Activated CD4-positive, alpha-beta memory T cell treated with anti-CD3 and anti-CD28 coated beads for 36 hours (primary cell): ENCODE results near the gene STARD3. TPM values are rescaled to one million over a fixed set of nuclear protein-coding genes. Genes with fewer than 3 reads are reported as not detected.

Experiments
- CTCF ChIA-PET: fragments of 350-600 bp; sonication (Branson Sonifier 250); formaldehyde crosslinking; loops from one replicate; lab custom pipeline; 2021; ENCODE audit warnings: antibody characterized with exemption, inconsistent platforms; lab: Charles Lee
- POLR2A ChIA-PET: fragments of 350-600 bp; sonication (Branson Sonifier 250); formaldehyde crosslinking; loops from one replicate; lab custom pipeline; 2021; ENCODE audit warnings: antibody characterized with exemption; lab: Charles Lee
- DNase-seq: peaks from one replicate; pipeline ENCODE4 v3.0.0-alpha.2; 2020
- H3K27ac Mint-ChIP-seq: one replicate; pipeline ENCODE4 v1.8.0; 2021; ENCODE audit warnings: mixed read lengths
- H3K27me3 Mint-ChIP-seq: one replicate; pipeline ENCODE4 v1.8.0; 2021; ENCODE audit warnings: mixed read lengths
- H3K36me3 Mint-ChIP-seq: one replicate; pipeline ENCODE4 v1.8.0; 2021; ENCODE audit warnings: mixed read lengths
- H3K4me1 Mint-ChIP-seq: one replicate; pipeline ENCODE4 v1.8.0; 2021; ENCODE audit warnings: low read depth, mixed read lengths
- H3K4me3 Mint-ChIP-seq: one replicate; pipeline ENCODE4 v1.8.0; 2021; ENCODE audit warnings: mild to moderate bottlenecking, mixed read lengths
- H3K9me3 Mint-ChIP-seq: one replicate; pipeline ENCODE4 v1.8.0; 2021; ENCODE audit warnings: mixed read lengths
- intact Hi-C: fragments of 100-400 bp; cut with micrococcal nuclease; formaldehyde crosslinking; loops from one replicate; pipeline ENCODE4 v1.15.1; 2023
- total RNA-seq, 2 experiments: library from RNA; stranded (reverse); gene quantifications; one replicate each; pipeline ENCODE4 v1.2.3, GENCODE V29; 2021

The STARD3 gene
- total RNA-seq, 2 experiments from 2014 or later, result 53.6 to 60.3 TPM

GRCh38 chr17:39599004-39599664 lies 37.8 kb upstream of the STARD3 start:
- intact Hi-C loops, result no loop called here
- Mint-ChIP-seq H3K36me3 (no peaks in the 10 kb centered on the region), H3K27ac (no peak overlapping the region), H3K9me3 (no peaks in the 10 kb centered on the region), H3K4me3 (no peak overlapping the region), H3K4me1 (peaks cover 34% of the 10 kb centered on the region), H3K27me3 (peaks cover 81% of the 10 kb centered on the region)
- ChIA-PET CTCF (interaction anchor here (1.5 to 9.2 kb wide), 3 partner anchors 22 to 23 kb away, joined by 3 to 56 read pairs (median 16); no protein-coding TSS in a partner anchor), POLR2A (no interaction called here)
- DNase-seq, result no peak

GRCh38 chr17:39599665-39600231 lies 37.2 kb upstream of the STARD3 start:
- no peak for DNase-seq
- no peaks in the 10 kb centered on the region for H3K36me3 Mint-ChIP-seq

GRCh38 chr17:39600288-39600996 lies 36.5 kb upstream of the STARD3 start:
- H3K4me3 Mint-ChIP-seq, result no peak overlapping the region
- no peak overlapping the region for H3K27ac Mint-ChIP-seq
- POLR2A ChIA-PET, result no interaction called here
- peaks cover 80% of the 10 kb centered on the region for H3K27me3 Mint-ChIP-seq
- no peaks in the 10 kb centered on the region for H3K36me3 Mint-ChIP-seq
- CTCF ChIA-PET, result interaction anchor here (9.2 kb wide), 1 partner anchor 22 kb away, joined by 56 read pairs; no protein-coding TSS in a partner anchor
- DNase-seq, result no peak
- intact Hi-C loops, result no loop called here
- peaks cover 37% of the 10 kb centered on the region for H3K4me1 Mint-ChIP-seq
- no peaks in the 10 kb centered on the region for H3K9me3 Mint-ChIP-seq

More at GRCh38 chr17:39599665-39600231, 37.2 kb upstream of the STARD3 start:
- H3K27me3 Mint-ChIP-seq, result peaks cover 81% of the 10 kb centered on the region
- no peak overlapping the region for H3K27ac Mint-ChIP-seq
- H3K4me1 Mint-ChIP-seq, result peaks cover 34% of the 10 kb centered on the region
- intact Hi-C loops, result no loop called here
- H3K4me3 Mint-ChIP-seq, result no peak overlapping the region
- ChIA-PET CTCF (interaction anchor here (9.2 kb wide), 1 partner anchor 22 kb away, joined by 56 read pairs; no protein-coding TSS in a partner anchor), POLR2A (no interaction called here)
- no peaks in the 10 kb centered on the region for H3K9me3 Mint-ChIP-seq

GRCh38 chr17:39600997-39601597 lies 35.8 kb upstream of the STARD3 start:
- POLR2A ChIA-PET, result no interaction called here
- intact Hi-C loops, result no loop called here
- H3K4me3 Mint-ChIP-seq, result no peak overlapping the region
- H3K4me1 Mint-ChIP-seq, result peaks cover 37% of the 10 kb centered on the region
- no peak for DNase-seq
- CTCF ChIA-PET, result interaction anchor here (9.2 kb wide), 1 partner anchor 21 kb away, joined by 56 read pairs; no protein-coding TSS in a partner anchor
- H3K36me3 Mint-ChIP-seq, result no peaks in the 10 kb centered on the region
- H3K9me3 Mint-ChIP-seq, result no peaks in the 10 kb centered on the region
- no peak overlapping the region for H3K27ac Mint-ChIP-seq
- H3K27me3 Mint-ChIP-seq, result peaks cover 77% of the 10 kb centered on the region

GRCh38 chr17:39601758-39602532 lies 35.0 kb upstream of the STARD3 start:
- Mint-ChIP-seq H3K27me3 (peaks cover 74% of the 10 kb centered on the region), H3K36me3 (no peaks in the 10 kb centered on the region), H3K4me1 (peaks cover 35% of the 10 kb centered on the region), H3K9me3 (no peaks in the 10 kb centered on the region), H3K4me3 (no peak overlapping the region), H3K27ac (no peak overlapping the region)
- intact Hi-C loops, result no loop called here
- POLR2A ChIA-PET, result no interaction called here
- CTCF ChIA-PET, result interaction anchor here (9.2 kb wide), 1 partner anchor 20 kb away, joined by 56 read pairs; no protein-coding TSS in a partner anchor
- DNase-seq, result no peak

- H3K36me3 Mint-ChIP-seq, result no peaks in the 10 kb centered on the region
- no peak for DNase-seq
- H3K4me3 Mint-ChIP-seq, result no peak overlapping the region
- H3K27ac Mint-ChIP-seq, result no peak overlapping the region
- ChIA-PET POLR2A (no interaction called here), CTCF (interaction anchor here (9.2 kb wide), 1 partner anchor 20 kb away, joined by 56 read pairs; no protein-coding TSS in a partner anchor)
- H3K9me3 Mint-ChIP-seq, result no peaks in the 10 kb centered on the region
- H3K27me3 Mint-ChIP-seq, result peaks cover 73% of the 10 kb centered on the region
- intact Hi-C loops, result no loop called here
- peaks cover 34% of the 10 kb centered on the region for H3K4me1 Mint-ChIP-seq
Measured at GRCh38 chr17:39602533-39603303, 34.2 kb upstream of the STARD3 start.

- CTCF ChIA-PET, result interaction anchor here (9.2 kb wide), 1 partner anchor 19 kb away, joined by 56 read pairs; no protein-coding TSS in a partner anchor
- H3K27me3 Mint-ChIP-seq, result peaks cover 68% of the 10 kb centered on the region
- H3K36me3 Mint-ChIP-seq, result no peaks in the 10 kb centered on the region
- peaks cover 27% of the 10 kb centered on the region for H3K4me1 Mint-ChIP-seq
- POLR2A ChIA-PET, result no interaction called here
- no peak overlapping the region for H3K4me3 Mint-ChIP-seq
- H3K9me3 Mint-ChIP-seq, result no peaks in the 10 kb centered on the region
- no peak overlapping the region for H3K27ac Mint-ChIP-seq
- intact Hi-C loops, result no loop called here
- no peak for DNase-seq
Measured at GRCh38 chr17:39603304-39604016, 33.5 kb upstream of the STARD3 start.

GRCh38 chr17:39604911-39605491 lies 31.9 kb upstream of the STARD3 start:
- H3K4me3 Mint-ChIP-seq, result no peak overlapping the region
- H3K4me1 Mint-ChIP-seq, result peaks cover 18% of the 10 kb centered on the region
- no peak overlapping the region for H3K27ac Mint-ChIP-seq
- H3K9me3 Mint-ChIP-seq, result no peaks in the 10 kb centered on the region
- ChIA-PET CTCF (interaction anchor here (0.8 to 9.2 kb wide), 3 partner anchors 15 to 57 kb away, joined by 3 to 56 read pairs (median 4); no protein-coding TSS in a partner anchor), POLR2A (interaction anchor here (0.7 kb wide), 2 partner anchors 13 to 49 kb away, joined by 3 to 4 read pairs; no protein-coding TSS in a partner anchor)
- intact Hi-C loops, result no loop called here
- no peaks in the 10 kb centered on the region for H3K36me3 Mint-ChIP-seq
- no peak for DNase-seq
- peaks cover 72% of the 10 kb centered on the region for H3K27me3 Mint-ChIP-seq

- Mint-ChIP-seq H3K4me1 (peaks cover 17% of the 10 kb centered on the region), H3K27me3 (peaks cover 67% of the 10 kb centered on the region), H3K27ac (no peak overlapping the region), H3K4me3 (no peak overlapping the region), H3K36me3 (no peaks in the 10 kb centered on the region), H3K9me3 (no peaks in the 10 kb centered on the region)
- intact Hi-C loops, result no loop called here
- DNase-seq, result no peak
- CTCF ChIA-PET, result interaction anchor here (0.8 to 9.2 kb wide), 3 partner anchors 14 to 58 kb away, joined by 3 to 56 read pairs (median 4); no protein-coding TSS in a partner anchor
- POLR2A ChIA-PET, result interaction anchor here (0.7 kb wide), 1 partner anchor 12 kb away, joined by 4 read pairs; no protein-coding TSS in a partner anchor
Measured at GRCh38 chr17:39605492-39606433, 31.2 kb upstream of the STARD3 start.
